ENCODE measurements around the gene NCOA3. TPM values are rescaled to one million over a fixed set of nuclear protein-coding genes. Genes with fewer than 3 reads are reported as not detected.

The NCOA3 gene
- total and polyA plus RNA-seq, 2 of the 8 experiments (the other 6 are each of a cell fraction or from before 2014, with no cell fraction given) = 7.9 to 24.7 TPM

- no peak overlapping the region for H4K91ac ChIP-seq (replicated peaks; ENCODE audit: insufficient read length, low read length)
- no peaks in the 10 kb centered on the region for H3K79me2 ChIP-seq (ENCODE audit: control insufficient read depth in 1 of 2, insufficient read depth in 2 of 2, low read length in 2 of 2)
- H4K8ac ChIP-seq (ENCODE audit: extremely low read depth, insufficient read depth, low read length) = no peak overlapping the region
- no peak overlapping the region for H3K4me3 ChIP-seq (ENCODE audit: extremely low read depth in 1 of 4, insufficient read depth in 2 of 4, low read depth in 3 of 4, low read length in 4 of 4)
- no peaks in the 10 kb centered on the region for H4K20me1 ChIP-seq (replicated peaks in 1 of 2; ENCODE audit: control insufficient read depth in 1 of 2, insufficient read depth in 2 of 2, low read length in 2 of 2)
- no peak overlapping the region for H2AFZ ChIP-seq (ENCODE audit: low read length)
- H3K79me1 ChIP-seq (ENCODE audit: low read depth, low read length) = no peaks in the 10 kb centered on the region
- no peaks in the 10 kb centered on the region for H3K23me2 ChIP-seq (ENCODE audit: low read depth, low read length)
- peaks cover 0 to 4% (median 1%) of the 10 kb centered on the region in 4 experiments; a peak in 4 of 7 replicates for H3K4me1 ChIP-seq (replicated peaks in 1 of 4; ENCODE audit: control insufficient read depth in 3 of 4, insufficient read depth in 4 of 4, low read length in 3 of 4)
- no peak overlapping the region for H2BK5ac ChIP-seq (ENCODE audit: low read depth, low read length)
- FAIRE-seq (no peak), DNase-seq (ENCODE audit: low read depth in 1 of 2, low spot score in 2 of 2) (no peak)
- POLR2A ChIA-PET (ENCODE audit: partially characterized antibody) = interaction anchor here (2.0 kb wide), 1 partner anchor 11 kb away, joined by 4 read pairs; no protein-coding TSS in a partner anchor
- H3K36me3 ChIP-seq (ENCODE audit: control insufficient read depth in 2 of 4, insufficient read depth in 4 of 4, low read length in 3 of 4) = peaks cover 0 to 19% (median 0%) of the 10 kb centered on the region in 4 experiments; a peak in 2 of 8 replicates
- H3K56ac ChIP-seq (replicated peaks; ENCODE audit: insufficient read length, low read depth, low read length) = no peak overlapping the region
- no peak overlapping the region for H3K27ac ChIP-seq (ENCODE audit: low read depth, low read length)
- no peaks in the 10 kb centered on the region for H3K27me3 ChIP-seq (replicated peaks in 1 of 4; ENCODE audit: control insufficient read depth in 3 of 4, extremely low read depth in 1 of 4, insufficient read depth in 3 of 4, low read length in 3 of 4)
- no peak overlapping the region for H3K23ac ChIP-seq (ENCODE audit: insufficient read length)
- WGBS, 2 experiments (ENCODE audit: extremely low coverage in 1 of 2, insufficient coverage in 1 of 2, insufficient read length in 1 of 2, insufficient replicate concordance in 2 of 2, low coverage in 1 of 2, low lambda C conversion rate in 2 of 2, missing lambda C conversion rate in 1 of 2) = 90% methylated on average over 2 of the region's 2 CpGs; no CpG with 5 or more reads in 1 of the 2 experiments
- H2BK12ac ChIP-seq (ENCODE audit: low read depth, low read length) = no peak overlapping the region
- H2BK120ac ChIP-seq (replicated peaks; ENCODE audit: low read depth, low read length) = no peak overlapping the region
- CTCF ChIA-PET (ENCODE audit: partially characterized antibody) = interaction anchor here (0.6 to 8.2 kb wide), 2 partner anchors 17 to 243 kb away, joined by 3 to 92 read pairs; no protein-coding TSS in a partner anchor
- no peak overlapping the region for H4K5ac ChIP-seq (ENCODE audit: insufficient read length, low read depth, low read length)
- no peak overlapping the region for H2BK20ac ChIP-seq (ENCODE audit: low read length)
- no peak overlapping the region for H3K18ac ChIP-seq (ENCODE audit: extremely low read depth, low read length)
- H3K9ac ChIP-seq (replicated peaks in 1 of 4; ENCODE audit: extremely low read depth in 1 of 4, low read depth in 3 of 4, low read length in 3 of 4) = no peak overlapping the region
- H3K9me3 ChIP-seq (ENCODE audit: insufficient read depth in 2 of 2, low read depth in 1 of 2, low read length in 1 of 2) = no peaks in the 10 kb centered on the region
- no peak overlapping the region for H2AK5ac ChIP-seq (ENCODE audit: low read depth, low read length)
- no peak overlapping the region for H3K14ac ChIP-seq (ENCODE audit: insufficient read length)
- H3K4me2 ChIP-seq (ENCODE audit: insufficient read depth in 1 of 2, low read depth in 2 of 2, low read length in 2 of 2) = no peak overlapping the region
- no peak overlapping the region for H3K4ac ChIP-seq (replicated peaks; ENCODE audit: insufficient read length, low read depth, low read length)
- H2BK15ac ChIP-seq (ENCODE audit: low read length) = no peak overlapping the region
Observed at GRCh38 chr20:47660602-47660905, 158.9 kb downstream of the NCOA3 start.
